Left ventricle myocardium inferior (tissue), 1 donor: ENCODE results near the gene TMEM223. TPM values are rescaled to one million over a fixed set of nuclear protein-coding genes. Genes with fewer than 3 reads are reported as not detected.

Experiments
- DNase-seq: peaks from one replicate; pipeline ENCODE4 v3.0.0-alpha.2; 2020
- H3K27ac ChIP-seq: fragments of 200-600 bp; replicated peaks from 2 replicates; pipeline ENCODE4 v1.8.0; 2021
- H3K27me3 ChIP-seq: fragments of 200-600 bp; 2 replicates; pipeline ENCODE4 v1.8.0; 2021; ENCODE audit warnings: low read depth
- H3K36me3 ChIP-seq: fragments of 200-600 bp; 2 replicates; pipeline ENCODE4 v1.8.0; 2021
- H3K4me1 ChIP-seq: fragments of 200-600 bp; 2 replicates; pipeline ENCODE4 v1.8.0; 2021
- H3K4me3 ChIP-seq: fragments of 200-600 bp; 2 replicates; pipeline ENCODE4 v1.8.0; 2021; ENCODE audit warnings: mild to moderate bottlenecking, moderate library complexity
- H3K9me3 ChIP-seq: fragments of 200-600 bp; replicated peaks from 2 replicates; pipeline ENCODE4 v1.8.0; 2021
- intact Hi-C: fragments of 100-400 bp; cut with micrococcal nuclease; formaldehyde crosslinking; loops from one replicate; pipeline ENCODE4 v1.11.0; 2022
- total RNA-seq: library from RNA; stranded (reverse); fragmentation: NEBNext Ultra II Directional; extraction: Animal tissue kit (Norgen Biotek cat#: 25700); gene quantifications from one replicate; pipeline ENCODE4 v1.2.1, GENCODE V29; 2021
- TF ChIP-seq, protein P1 (sequence below): fragments of 200-600 bp; IDR thresholded peaks from 2 replicates; pipeline ENCODE4 v1.8.0; 2021; ENCODE audit warnings: antibody characterized with exemption, mild to moderate bottlenecking, borderline replicate concordance
- donor health status: DM: no; HTN: yes; CAD: no; lungs with severe emphysema.

Gene TMEM223
- total RNA-seq, 1 donor from 2014 or later: 24.1 TPM

DNA sequence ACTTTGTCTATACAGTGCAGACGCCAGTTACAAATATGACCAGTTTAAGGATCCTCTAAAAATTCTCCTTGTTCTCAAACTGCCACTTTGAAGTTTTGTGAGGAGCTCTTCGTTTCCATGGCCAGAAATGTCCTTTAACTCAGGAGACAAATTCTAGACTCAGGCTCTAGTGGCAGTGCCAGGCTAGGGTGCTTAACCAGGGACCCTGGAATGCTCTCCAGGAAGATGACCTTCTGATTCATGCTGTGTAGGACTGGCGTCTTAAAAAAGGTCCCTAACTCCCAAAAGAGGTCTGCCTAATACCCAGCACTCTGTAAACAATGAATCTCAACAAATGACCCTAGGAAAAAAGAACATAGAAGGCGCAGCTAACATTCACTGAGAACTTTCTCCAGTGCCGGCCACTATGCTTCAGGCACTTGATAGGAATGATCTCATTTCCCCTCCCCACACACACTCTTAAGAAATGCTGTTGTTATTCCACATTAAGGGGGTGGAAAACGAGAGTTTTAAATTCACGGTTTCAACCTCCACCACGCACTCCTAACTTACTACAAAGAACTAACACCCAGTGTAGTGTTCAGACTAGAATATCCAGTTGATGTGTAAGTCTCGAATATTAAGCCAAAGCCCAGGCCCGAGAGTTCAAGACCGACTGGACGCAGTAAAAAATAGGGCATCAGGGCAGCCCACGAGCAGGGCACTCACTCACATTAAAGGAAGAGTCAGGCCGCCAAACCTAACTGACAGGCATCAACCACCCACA lies 12.7 kb upstream of the TMEM223 start:
- Histone ChIP-seq H3K27me3 (no peaks in the 10 kb centered on the region), H3K4me1 (peaks cover 42% of the 10 kb centered on the region), H3K4me3 (peak overlapping the region; percentile 83), H3K36me3 (peaks cover 48% of the 10 kb centered on the region), H3K27ac (peak overlapping the region; percentile 91), H3K9me3 (no peaks in the 10 kb centered on the region)
- no peak for DNase-seq
- intact Hi-C loops: no loop called here
- TF ChIP-seq, protein P1, sequence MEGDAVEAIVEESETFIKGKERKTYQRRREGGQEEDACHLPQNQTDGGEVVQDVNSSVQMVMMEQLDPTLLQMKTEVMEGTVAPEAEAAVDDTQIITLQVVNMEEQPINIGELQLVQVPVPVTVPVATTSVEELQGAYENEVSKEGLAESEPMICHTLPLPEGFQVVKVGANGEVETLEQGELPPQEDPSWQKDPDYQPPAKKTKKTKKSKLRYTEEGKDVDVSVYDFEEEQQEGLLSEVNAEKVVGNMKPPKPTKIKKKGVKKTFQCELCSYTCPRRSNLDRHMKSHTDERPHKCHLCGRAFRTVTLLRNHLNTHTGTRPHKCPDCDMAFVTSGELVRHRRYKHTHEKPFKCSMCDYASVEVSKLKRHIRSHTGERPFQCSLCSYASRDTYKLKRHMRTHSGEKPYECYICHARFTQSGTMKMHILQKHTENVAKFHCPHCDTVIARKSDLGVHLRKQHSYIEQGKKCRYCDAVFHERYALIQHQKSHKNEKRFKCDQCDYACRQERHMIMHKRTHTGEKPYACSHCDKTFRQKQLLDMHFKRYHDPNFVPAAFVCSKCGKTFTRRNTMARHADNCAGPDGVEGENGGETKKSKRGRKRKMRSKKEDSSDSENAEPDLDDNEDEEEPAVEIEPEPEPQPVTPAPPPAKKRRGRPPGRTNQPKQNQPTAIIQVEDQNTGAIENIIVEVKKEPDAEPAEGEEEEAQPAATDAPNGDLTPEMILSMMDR: no peak

DNA sequence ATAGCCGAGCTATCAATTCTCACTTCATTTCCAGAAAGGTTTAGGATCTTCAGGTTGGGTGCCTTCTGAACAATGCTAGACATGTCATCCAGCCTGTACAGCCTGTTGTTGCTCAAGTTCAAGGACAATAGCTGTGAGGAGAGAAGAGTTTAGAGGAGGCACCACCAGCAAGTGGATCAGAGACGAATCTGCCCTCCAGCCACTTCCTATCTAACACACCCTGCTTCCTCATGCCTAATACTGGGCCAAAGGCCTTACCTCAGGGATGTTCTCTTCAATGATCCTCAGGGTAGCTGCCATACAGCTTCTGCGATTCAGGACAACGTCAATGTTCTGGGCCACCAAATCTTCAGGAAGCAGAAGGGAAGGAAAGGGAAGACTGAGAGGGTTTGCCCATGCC lies 9.3 kb upstream of the TMEM223 start:
- Histone ChIP-seq H3K27me3 (no peaks in the 10 kb centered on the region), H3K36me3 (peaks cover 79% of the 10 kb centered on the region), H3K4me3 (no peak overlapping the region), H3K4me1 (peaks cover 30% of the 10 kb centered on the region), H3K27ac (no peak overlapping the region), H3K9me3 (no peaks in the 10 kb centered on the region)
- no peak for DNase-seq
- intact Hi-C loops: no loop called here
- TF ChIP-seq, protein P1: no peak

DNA sequence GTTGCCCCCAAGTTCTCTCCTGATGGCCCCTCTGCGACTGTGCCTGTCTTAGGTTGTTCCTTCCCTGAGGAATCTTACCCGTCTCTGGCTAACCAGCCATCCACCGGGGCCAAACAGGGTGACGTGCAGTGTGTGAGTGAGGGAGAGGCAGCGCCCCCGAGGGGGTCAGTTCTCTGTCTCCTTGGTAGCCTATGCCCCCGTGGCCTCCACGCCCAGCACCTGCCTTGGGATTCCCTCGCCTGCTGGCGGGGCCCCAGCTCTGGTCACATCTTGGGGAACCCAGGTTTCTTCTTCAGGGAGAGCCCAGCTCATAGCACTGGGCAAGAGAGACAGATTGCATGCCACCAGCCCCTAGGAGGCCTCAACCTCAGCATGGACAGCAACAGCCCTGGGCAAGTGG lies 7.7 kb upstream of the TMEM223 start:
- intact Hi-C loops: no loop called here
- no peak overlapping the region for H3K27ac ChIP-seq
- H3K4me3 ChIP-seq: no peak overlapping the region
- no peak for DNase-seq
- peaks cover 17% of the 10 kb centered on the region for H3K4me1 ChIP-seq
- peaks cover 95% of the 10 kb centered on the region for H3K36me3 ChIP-seq
- H3K9me3 ChIP-seq: no peaks in the 10 kb centered on the region
- no peaks in the 10 kb centered on the region for H3K27me3 ChIP-seq
- TF ChIP-seq, protein P1: no peak

DNA sequence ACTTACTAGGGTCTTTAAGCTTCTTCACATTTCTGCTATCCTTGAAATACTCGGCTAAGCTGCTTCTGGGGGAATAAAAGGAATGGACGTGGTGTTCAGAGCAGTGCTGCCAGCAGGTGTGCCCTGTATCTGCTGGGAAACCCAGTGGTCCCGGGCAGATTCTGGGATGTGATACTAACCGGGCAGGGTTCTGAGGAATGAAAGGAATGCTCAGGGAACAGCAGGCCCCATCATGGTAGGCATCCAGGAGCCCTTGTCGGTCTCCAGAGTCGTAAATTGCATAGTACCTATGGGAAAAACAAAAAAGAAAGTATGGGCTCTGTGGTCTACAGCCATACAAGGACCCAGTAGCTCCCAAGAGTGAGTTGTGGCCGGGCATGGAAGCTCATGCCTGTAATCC lies 4.5 kb upstream of the TMEM223 start:
- intact Hi-C loops: no loop called here
- no peak overlapping the region for H3K4me3 ChIP-seq
- TF ChIP-seq, protein P1: no peak
- H3K27ac ChIP-seq: no peak overlapping the region
- H3K4me1 ChIP-seq: peaks cover 23% of the 10 kb centered on the region
- peaks cover 91% of the 10 kb centered on the region for H3K36me3 ChIP-seq
- H3K27me3 ChIP-seq: no peaks in the 10 kb centered on the region
- no peaks in the 10 kb centered on the region for H3K9me3 ChIP-seq
- no peak for DNase-seq

DNA sequence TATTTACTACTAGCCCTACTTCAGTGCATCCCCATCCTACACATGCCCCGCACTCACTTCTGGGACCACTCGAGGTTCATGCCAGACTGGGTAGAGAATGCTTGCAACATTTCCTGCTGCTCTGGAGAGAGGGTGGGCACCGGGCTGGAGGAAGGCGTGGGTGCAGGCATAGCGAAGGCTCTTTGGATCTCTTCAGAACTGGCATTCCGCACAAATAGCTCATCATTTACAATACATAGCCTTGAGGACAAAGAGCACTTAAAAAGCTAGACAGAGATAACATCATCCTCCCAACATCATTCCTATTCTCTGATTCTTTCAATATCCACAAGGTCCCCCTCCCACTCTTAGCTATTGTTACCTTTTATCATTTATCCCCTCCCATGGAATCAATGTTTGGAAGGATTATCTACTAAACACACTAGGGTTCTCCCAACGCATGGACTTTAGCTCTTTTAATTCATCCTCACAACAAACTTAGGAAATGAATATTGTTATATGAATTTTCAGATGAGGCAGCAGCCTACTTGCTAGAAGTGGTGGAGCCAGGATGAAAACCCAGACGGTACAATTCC lies 2.5 kb upstream of the TMEM223 start:
- TF ChIP-seq, protein P1: no peak
- H3K4me3 ChIP-seq: no peak overlapping the region
- H3K36me3 ChIP-seq: peaks cover 85% of the 10 kb centered on the region
- no peaks in the 10 kb centered on the region for H3K9me3 ChIP-seq
- intact Hi-C loops: no loop called here
- H3K4me1 ChIP-seq: peaks cover 43% of the 10 kb centered on the region
- no peak overlapping the region for H3K27ac ChIP-seq
- DNase-seq: no peak
- H3K27me3 ChIP-seq: no peaks in the 10 kb centered on the region
